Measurements from ENCODE around the gene ATP8B3.

ATP8B3 gene

DNA sequence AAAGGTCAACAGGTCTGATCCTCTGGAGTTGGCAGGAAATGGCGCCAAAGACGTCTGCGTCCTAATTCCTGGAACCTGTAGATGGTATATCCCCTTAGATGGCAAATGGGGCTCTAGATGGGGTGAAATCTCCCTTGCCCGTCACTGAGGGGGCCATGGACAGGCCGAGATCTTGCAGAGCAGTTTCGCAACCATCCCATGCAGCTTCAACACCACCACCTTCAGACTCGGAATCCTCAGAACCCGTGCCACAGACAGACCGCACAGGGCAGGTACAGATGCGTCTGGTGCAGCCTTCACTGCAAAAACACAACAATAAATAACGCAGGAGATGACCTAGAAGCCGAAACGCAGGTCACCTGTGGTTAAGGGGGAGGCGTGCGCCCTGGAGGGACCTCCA is 18.5 kb upstream of the ATP8B3 start:
- CTCF ChIA-PET: interaction anchor here (0.6 kb wide), 1 partner anchor 160 kb away, joined by 4 read pairs; no protein-coding TSS in a partner anchor
- no peak for DNase-seq (ENCODE audit: low spot score)
- H3K27ac ChIP-seq: peak overlapping the region; percentile 16
- POLR2A ChIA-PET (ENCODE audit: low non-redundant PET): no interaction called here
- no peak for TF ChIP-seq CTCF (conservative IDR thresholded peaks at IDR 0.05; ENCODE audit: low read depth)

DNA sequence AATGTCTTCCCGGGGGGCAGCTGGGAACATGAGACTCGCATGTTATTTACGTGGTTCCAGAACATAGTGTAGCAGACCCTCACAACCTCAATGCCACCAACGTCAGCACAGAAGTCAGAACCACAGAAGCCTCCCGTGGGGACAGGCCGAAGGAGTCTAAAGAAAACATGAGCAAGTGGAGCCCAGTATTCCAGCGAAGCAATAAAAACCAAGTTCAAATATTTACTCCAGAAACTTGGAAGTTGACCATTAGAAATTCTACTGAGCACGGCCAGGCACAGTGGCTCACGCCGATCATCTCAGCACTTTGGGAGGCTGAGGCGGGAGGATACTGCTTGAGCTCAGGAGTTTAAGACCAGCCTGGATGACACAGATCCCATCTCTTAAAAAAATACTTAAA is 17.9 kb upstream of the ATP8B3 start:
- ChIA-PET CTCF (interaction anchor here (0.6 to 0.7 kb wide), 2 partner anchors 7 to 159 kb away, joined by 4 to 5 read pairs; no protein-coding TSS in a partner anchor), POLR2A (ENCODE audit: low non-redundant PET) (no interaction called here)
- peak overlapping the region; percentile 47; the same call in 1 of the 2 replicates for H3K27ac ChIP-seq
- DNase-seq (ENCODE audit: low spot score): no peak
- TF ChIP-seq CTCF (conservative IDR thresholded peaks at IDR 0.05; ENCODE audit: low read depth): no peak

- CTCF ChIA-PET: no interaction called here
- peak overlapping the region; percentile 47 for H3K27ac ChIP-seq
- POLR2A ChIA-PET (ENCODE audit: low non-redundant PET): interaction anchor here (0.6 kb wide), 1 partner anchor 132 kb away, joined by 3 read pairs; no protein-coding TSS in a partner anchor
- no peak for DNase-seq (ENCODE audit: low spot score)
- no peak for TF ChIP-seq CTCF (conservative IDR thresholded peaks at IDR 0.05; ENCODE audit: low read depth)
These were observed 16.5 kb upstream of the ATP8B3 start for GRCh38 chr19:1828279-1829238.

DNA sequence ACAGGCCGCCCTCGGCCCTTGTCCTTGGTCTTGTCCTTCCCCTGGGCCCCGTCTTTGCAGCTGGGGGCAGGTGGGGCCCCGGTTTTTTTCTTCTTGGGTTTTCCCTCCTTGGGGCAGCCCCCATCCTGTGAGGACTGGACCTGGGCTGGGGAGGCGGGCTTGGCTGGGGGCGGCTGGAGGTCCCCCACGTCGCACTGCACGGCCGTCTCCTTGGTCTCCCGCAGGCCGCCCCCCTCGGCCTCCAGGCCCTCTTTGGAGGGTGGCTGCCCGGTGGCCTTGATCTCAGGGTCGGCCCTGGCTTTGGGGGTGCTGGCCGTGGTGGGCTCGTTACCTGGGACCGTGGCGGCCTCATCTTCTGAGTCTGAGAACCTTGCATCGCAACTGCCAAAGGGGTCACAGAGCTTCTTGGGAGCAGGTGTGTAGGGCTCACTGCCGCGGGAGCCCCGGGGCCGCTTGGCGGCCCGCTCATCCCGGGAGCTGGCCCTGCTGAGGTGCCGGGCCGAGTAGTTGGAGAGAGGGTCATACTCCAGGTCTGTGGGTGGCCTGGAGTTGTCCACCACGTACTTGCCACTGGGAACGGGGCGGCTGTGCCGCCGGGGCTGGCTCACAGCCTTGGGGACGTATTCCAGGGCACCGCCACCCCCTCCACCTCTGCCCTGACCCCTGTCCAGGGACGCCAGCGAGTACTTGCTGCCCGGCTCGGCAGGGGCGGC is 15.6 kb upstream of the ATP8B3 start:
- no peak for TF ChIP-seq CTCF (conservative IDR thresholded peaks at IDR 0.05; ENCODE audit: low read depth)
- CTCF ChIA-PET: interaction anchor here (2.4 kb wide), 1 partner anchor 11 kb away, joined by 12 read pairs; no protein-coding TSS in a partner anchor
- no peak overlapping the region for H3K27ac ChIP-seq

GRCh38 chr19:1826557-1827521 is 14.8 kb upstream of the ATP8B3 start:
- peak overlapping the region; percentile 42 for H3K27ac ChIP-seq
- POLR2A ChIA-PET (ENCODE audit: low non-redundant PET): interaction anchor here (0.5 kb wide), 1 partner anchor 227 kb away, joined by 5 read pairs; no protein-coding TSS in a partner anchor
- no peak for TF ChIP-seq CTCF (conservative IDR thresholded peaks at IDR 0.05; ENCODE audit: low read depth)

More for the DNA sequence above, 15.6 kb upstream of the ATP8B3 start:
- POLR2A ChIA-PET (ENCODE audit: low non-redundant PET): interaction anchor here (0.6 kb wide), 1 partner anchor 131 kb away, joined by 3 read pairs; no protein-coding TSS in a partner anchor
- no peak for DNase-seq (ENCODE audit: low spot score)

More at GRCh38 chr19:1826557-1827521, 14.8 kb upstream of the ATP8B3 start:
- CTCF ChIA-PET: interaction anchor here (0.5 to 2.4 kb wide), 19 partner anchors 10 to 583 kb away, joined by 3 to 18 read pairs (median 5); partner anchors contain the start of gene REXO1
- DNase-seq (ENCODE audit: low spot score): no peak

Measured in RWPE1 (cell line).